Cortex of kidney (tissue), 1 donor: ENCODE measurements around the gene CEPT1.
A peak's percentile ranks its signal among the peaks of the same experiment; 100 is the strongest.

Experiments used
- DNase-seq: peaks from one replicate; lab custom pipeline; 2025; lab: John Stamatoyannopoulos, UW

Gene CEPT1

GRCh38 chr1:111193712-111194480 lies 53.9 kb downstream of the CEPT1 start:
- no peak for DNase-seq

- DNase-seq: no peak
These were observed 55.1 kb downstream of the CEPT1 start for GRCh38 chr1:111195002-111195684.

DNA sequence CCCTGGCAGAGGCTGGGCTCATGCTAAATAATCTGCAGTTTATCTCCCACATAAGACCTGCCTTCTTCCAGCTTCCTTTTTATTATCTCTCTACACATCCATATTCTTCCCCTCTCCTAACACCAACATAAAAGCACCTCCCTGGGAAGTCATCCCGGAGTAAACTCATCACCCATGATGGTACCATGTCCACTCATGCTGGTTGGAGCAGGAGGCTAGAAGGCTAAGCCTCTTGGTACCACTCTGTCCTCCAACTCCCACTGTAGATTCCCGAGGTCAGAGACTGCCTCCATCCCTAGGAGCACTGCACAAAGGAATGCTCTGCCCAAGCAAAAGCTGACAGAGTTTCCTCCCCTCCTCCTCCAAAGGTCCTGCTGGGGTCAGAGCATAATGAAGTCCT lies 56.2 kb downstream of the CEPT1 start:
- DNase-seq: no peak

GRCh38 chr1:111197598-111198284 lies 57.7 kb downstream of the CEPT1 start:
- DNase-seq: no peak

DNA sequence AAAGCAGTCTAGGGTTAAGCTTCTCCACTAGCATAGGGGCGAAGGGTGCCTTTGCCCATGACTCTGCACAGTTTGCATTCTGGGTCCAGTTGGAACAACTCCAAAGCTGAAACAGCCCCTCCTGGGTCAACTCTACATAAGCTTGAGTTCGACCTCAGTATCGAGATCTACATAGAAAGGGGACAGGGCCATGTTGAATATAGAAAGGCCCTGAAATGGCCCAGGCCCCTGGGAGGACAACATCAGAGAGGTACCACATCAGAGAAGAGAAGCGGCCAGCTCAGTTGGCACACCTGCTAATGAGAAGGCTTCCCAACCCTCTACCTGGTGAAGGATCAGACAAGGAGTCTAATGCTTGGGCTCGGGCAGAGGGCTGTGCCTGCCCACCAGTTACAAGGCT lies 58.8 kb downstream of the CEPT1 start:
- DNase-seq: no peak

- no peak for DNase-seq
These were observed 59.3 kb downstream of the CEPT1 start for GRCh38 chr1:111199329-111199728.

GRCh38 chr1:111199881-111200801 lies 60.1 kb downstream of the CEPT1 start, which contains the start of gene DENND2D:
Gene DENND2D (minus strand): TSS chr1:111200646. CDS start chr1:111200459, 187 bp downstream.
- DNase-seq: no peak

GRCh38 chr1:111200802-111201161 lies 60.8 kb downstream of the CEPT1 start:
- DNase-seq: no peak

- no peak for DNase-seq
These were observed 61.5 kb downstream of the CEPT1 start for GRCh38 chr1:111201275-111202090.

- DNase-seq: no peak
These were observed 62.3 kb downstream of the CEPT1 start for GRCh38 chr1:111202366-111202706.

- DNase-seq: no peak
These were observed 62.9 kb downstream of the CEPT1 start for GRCh38 chr1:111202707-111203623.

DNA sequence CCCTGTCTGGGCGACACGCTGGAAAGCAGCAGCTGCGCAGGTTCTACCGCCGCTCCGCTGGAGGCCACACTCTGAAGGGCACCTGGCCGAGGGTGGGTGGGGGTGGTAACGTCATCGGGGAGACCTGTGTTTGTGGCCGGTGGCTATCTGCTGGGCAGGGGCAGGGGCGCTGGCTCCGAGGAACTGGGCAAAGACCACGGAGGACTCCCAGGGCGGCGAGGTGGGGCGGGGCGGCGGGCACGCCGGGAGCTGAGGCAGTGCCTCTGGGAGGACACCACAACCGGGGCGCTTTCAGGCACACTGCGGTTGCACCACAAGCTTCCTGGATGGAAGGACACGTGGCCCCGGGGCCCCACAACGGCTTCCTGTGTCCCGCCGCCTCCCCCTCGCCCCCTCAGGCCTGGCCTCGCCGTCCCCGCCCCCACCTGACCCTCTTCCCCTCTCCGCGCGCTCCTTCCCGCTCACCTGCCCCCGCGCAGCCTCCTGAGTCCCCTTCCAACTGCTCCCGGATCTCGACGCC lies 63.7 kb downstream of the CEPT1 start:
- DNase-seq: peak; percentile 12

- DNase-seq: no peak
These were observed 64.4 kb downstream of the CEPT1 start for GRCh38 chr1:111204201-111204982.

- no peak for DNase-seq
These were observed 65.1 kb downstream of the CEPT1 start for GRCh38 chr1:111204983-111205713.

DNA sequence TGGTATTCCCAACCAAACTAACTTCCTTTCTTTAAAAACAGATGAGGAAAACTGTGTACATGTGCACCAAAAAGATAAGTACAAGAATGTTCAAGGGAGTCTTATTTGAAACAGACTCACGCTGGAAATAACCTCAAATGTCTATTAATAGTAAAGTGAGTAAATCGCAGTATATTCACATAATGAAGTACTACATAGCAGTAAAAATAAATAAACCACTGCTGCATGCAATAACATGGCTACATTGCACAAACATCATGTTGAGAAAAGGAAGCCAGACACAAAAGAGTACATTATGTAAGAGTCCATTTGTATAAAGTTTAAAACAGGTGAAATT lies 65.7 kb downstream of the CEPT1 start:
- no peak for DNase-seq

- no peak for DNase-seq
These were observed 68.9 kb downstream of the CEPT1 start for GRCh38 chr1:111208921-111209320.

- DNase-seq: no peak
These were observed 69.6 kb downstream of the CEPT1 start for GRCh38 chr1:111209622-111210021.

DNA sequence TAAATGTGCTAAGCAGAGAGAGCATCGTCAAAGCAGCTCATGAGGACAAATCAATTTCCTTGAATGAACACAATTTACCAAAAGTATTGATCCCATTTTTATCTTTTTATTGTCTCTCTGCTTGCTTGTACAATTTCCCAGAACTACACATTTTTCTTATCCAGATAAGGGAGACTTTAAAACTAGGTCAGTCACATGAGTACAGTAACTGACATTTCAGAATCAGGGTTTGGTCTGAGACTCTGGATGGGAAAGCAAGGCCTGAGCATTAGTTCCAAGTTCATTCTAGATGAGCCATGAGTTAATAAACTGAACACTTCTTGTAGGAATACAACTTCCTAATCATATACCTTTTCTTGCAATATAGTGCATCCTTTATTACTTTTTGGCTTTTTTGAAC lies 71.9 kb downstream of the CEPT1 start:
- DNase-seq: no peak
